GM12878 (cell line): Measurements from ENCODE around the gene OFD1. TPM values are rescaled to one million over a fixed set of nuclear protein-coding genes. Genes with fewer than 3 reads are reported as not detected.

ENCODE experiments used
- BRCA1 ChIP-seq: IDR thresholded peaks from 2 replicates; pipeline ENCODE4 v1.6.1; 2011; ENCODE audit warnings: low read depth, low read length, improper control_type of control experiment
- CBX5 ChIP-seq: sonication (generic); IDR thresholded peaks from 2 replicates; pipeline ENCODE4 v1.6.1; 2016; ENCODE audit warnings: low read depth, moderate library complexity, mild to moderate bottlenecking, inconsistent platforms
- GATAD2B ChIP-seq: fragments of 450-650 bp; conservative IDR thresholded peaks from 2 replicates; pipeline ENCODE4 v1.6.1; 2017; ENCODE audit warnings: low read depth, mild to moderate bottlenecking, moderate library complexity
- MEF2B ChIP-seq: fragments of 450-650 bp; IDR thresholded peaks from 2 replicates; pipeline ENCODE4 v1.6.1; 2018; ENCODE audit warnings: mild to moderate bottlenecking, moderate library complexity; ENCODE audit not compliant: partially characterized antibody, poor library complexity, severe bottlenecking
- SRF ChIP-seq, 2 experiments: IDR thresholded peaks; 2 replicates each; pipeline ENCODE4 v1.6.1; 2011; ENCODE audit warnings: low read depth in 2 of 2, low read length in 2 of 2, mild to moderate bottlenecking in 1 of 2, moderate library complexity in 1 of 2
- TAF1 ChIP-seq: IDR thresholded peaks from 2 replicates; pipeline ENCODE4 v1.6.1; 2011; ENCODE audit warnings: mild to moderate bottlenecking, low read depth, low read length, borderline replicate concordance
- polyA plus RNA-seq, 11 experiments: library from polyadenylated mRNA; depleted of rRNA in 4 of 11; unstranded in 6 of 11; stranded (reverse) in 5 of 11; fragments of >200 nt; fragmentation: Nextera tagmentation in 4 of 11; fragmentation: Illumina TruSeq in 1 of 11; extraction: Ambion mirVana in 4 of 11; extraction: Trizol in 1 of 11; gene quantifications; 1 replicate in 1 of 11; 2 replicates in 10 of 11; pipeline versions ENCODE4 v1.2.1 to v1.2.3, GENCODE V29; 2011 to 2016; ENCODE audit warnings: inconsistent platforms in 2 of 11, missing spikeins in 2 of 11, low read depth in 1 of 11
- total RNA-seq, 4 experiments: library from RNA; depleted of rRNA in 3 of 4; stranded (reverse); fragments of >200 nt in 3 of 4; fragmentation: Illumina TruSeq in 1 of 4; extraction: Trizol in 1 of 4; gene quantifications; 2 replicates each; pipeline versions ENCODE4 v1.2.1 to v1.2.3, GENCODE V29; 2013 to 2021
- TF ChIP-seq, protein P1 (sequence below): fragments of 450-650 bp; conservative IDR thresholded peaks from 2 replicates; pipeline ENCODE4 v1.6.1; 2017; ENCODE audit warnings: mild to moderate bottlenecking, moderate library complexity
- TF ChIP-seq, protein P2 (sequence below): IDR thresholded peaks from 2 replicates; pipeline ENCODE4 v1.6.1; 2012; ENCODE audit warnings: low read depth, low read length, improper control_type of control experiment

OFD1 gene
- total and polyA plus RNA-seq, 10 of the 15 experiments (the other 5 are each of a cell fraction or from before 2014, with no cell fraction given): 22.4 to 77.2 (median 34.1) TPM

DNA sequence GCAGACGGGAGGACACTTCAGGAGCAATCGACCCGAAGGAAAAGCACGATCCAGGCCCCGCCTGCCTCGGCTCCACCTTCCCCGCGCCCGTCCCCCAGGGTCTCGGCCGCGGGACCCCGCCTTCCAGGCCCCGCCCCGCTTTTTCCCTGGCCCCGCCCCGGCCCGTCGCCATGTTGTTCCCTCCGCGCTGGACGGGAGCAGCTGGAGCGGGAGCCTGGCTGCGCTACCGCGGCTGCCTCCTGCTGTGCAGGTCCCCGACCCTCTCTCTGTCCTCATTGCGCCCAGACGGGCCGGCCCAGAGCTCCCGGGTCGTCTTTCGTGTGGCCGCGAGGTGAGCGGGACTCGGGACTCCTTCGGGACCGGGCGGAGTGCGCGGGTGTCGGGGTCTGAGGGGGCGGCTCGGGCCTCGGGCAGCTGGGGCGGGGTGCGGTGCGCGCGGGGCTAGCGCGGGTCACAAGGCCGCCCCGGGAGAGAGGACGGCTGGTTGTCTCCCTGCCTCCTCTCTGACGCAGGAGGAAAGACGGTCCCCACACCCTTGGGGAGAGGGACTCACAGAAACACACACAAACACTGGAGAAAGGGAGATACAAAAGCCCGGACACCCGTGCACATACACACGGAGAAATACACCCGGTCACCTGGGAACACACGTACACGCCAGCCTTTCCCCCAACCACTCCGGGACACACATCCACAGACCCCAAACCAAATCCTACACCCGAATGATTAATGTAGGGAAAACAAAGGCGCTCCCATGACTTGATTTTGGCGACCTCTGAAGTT is 45.4 kb upstream of the OFD1 start, which contains the start of gene RAB9A (continued):
- TF ChIP-seq, protein P1, sequence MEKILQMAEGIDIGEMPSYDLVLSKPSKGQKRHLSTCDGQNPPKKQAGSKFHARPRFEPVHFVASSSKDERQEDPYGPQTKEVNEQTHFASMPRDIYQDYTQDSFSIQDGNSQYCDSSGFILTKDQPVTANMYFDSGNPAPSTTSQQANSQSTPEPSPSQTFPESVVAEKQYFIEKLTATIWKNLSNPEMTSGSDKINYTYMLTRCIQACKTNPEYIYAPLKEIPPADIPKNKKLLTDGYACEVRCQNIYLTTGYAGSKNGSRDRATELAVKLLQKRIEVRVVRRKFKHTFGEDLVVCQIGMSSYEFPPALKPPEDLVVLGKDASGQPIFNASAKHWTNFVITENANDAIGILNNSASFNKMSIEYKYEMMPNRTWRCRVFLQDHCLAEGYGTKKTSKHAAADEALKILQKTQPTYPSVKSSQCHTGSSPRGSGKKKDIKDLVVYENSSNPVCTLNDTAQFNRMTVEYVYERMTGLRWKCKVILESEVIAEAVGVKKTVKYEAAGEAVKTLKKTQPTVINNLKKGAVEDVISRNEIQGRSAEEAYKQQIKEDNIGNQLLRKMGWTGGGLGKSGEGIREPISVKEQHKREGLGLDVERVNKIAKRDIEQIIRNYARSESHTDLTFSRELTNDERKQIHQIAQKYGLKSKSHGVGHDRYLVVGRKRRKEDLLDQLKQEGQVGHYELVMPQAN: peak; percentile 51; the same call in 1 of the 2 replicates
- TF ChIP-seq BRCA1: no peak
- TF ChIP-seq GATAD2B: peak; percentile 51; the same call in 1 of the 2 replicates
- TF ChIP-seq MEF2B: peak; percentile 44
- peak; percentile 52; the same call in 1 of the 2 replicates for TF ChIP-seq TAF1
- TF ChIP-seq CBX5: no peak
- TF ChIP-seq, protein P2, sequence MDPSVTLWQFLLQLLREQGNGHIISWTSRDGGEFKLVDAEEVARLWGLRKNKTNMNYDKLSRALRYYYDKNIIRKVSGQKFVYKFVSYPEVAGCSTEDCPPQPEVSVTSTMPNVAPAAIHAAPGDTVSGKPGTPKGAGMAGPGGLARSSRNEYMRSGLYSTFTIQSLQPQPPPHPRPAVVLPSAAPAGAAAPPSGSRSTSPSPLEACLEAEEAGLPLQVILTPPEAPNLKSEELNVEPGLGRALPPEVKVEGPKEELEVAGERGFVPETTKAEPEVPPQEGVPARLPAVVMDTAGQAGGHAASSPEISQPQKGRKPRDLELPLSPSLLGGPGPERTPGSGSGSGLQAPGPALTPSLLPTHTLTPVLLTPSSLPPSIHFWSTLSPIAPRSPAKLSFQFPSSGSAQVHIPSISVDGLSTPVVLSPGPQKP: no peak
- TF ChIP-seq SRF (IDR thresholded peaks at IDR 0.05; ENCODE audit: low read depth in 2 of 2, low read length in 2 of 2): no peak
